ENCODE data around the gene NUDT9.

Gene NUDT9

DNA sequence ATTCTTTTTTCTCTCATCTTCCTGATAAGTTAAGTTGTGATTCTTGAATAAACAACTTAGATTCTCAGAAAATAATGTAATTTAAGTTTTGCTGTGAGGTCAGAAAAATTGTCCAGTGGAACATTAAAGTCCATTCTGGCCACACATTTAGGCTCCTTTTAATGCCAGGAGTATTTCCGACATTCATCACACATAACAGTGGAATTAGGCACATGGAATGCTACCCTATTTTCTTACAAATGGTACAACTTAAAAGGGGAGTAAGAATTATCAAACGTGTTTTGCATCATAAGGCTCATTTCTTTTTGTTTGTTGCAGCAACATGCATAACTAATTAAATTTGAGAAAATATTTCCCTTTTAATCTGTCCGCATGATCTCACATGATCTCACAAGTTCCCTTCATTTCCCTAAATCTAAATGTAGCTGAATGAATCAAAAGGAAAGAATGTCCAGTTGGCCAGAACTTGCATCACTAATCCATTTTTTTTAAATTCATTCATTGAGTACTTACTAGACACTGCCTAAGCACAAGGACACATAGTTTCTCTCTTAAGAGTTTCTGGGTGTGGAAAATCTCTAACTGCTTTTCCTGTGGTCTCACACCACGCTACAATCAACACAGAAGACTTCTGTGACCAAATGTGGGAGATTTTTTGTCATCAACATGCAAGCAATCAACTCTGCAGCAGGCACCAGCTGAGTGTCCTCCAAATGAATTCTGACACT, 84.8 kb downstream of the NUDT9 start:
- TF ChIP-seq, protein P1, sequence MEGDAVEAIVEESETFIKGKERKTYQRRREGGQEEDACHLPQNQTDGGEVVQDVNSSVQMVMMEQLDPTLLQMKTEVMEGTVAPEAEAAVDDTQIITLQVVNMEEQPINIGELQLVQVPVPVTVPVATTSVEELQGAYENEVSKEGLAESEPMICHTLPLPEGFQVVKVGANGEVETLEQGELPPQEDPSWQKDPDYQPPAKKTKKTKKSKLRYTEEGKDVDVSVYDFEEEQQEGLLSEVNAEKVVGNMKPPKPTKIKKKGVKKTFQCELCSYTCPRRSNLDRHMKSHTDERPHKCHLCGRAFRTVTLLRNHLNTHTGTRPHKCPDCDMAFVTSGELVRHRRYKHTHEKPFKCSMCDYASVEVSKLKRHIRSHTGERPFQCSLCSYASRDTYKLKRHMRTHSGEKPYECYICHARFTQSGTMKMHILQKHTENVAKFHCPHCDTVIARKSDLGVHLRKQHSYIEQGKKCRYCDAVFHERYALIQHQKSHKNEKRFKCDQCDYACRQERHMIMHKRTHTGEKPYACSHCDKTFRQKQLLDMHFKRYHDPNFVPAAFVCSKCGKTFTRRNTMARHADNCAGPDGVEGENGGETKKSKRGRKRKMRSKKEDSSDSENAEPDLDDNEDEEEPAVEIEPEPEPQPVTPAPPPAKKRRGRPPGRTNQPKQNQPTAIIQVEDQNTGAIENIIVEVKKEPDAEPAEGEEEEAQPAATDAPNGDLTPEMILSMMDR (conservative IDR thresholded peaks at IDR 0.05): no peak
- TF ChIP-seq ZFX (IDR thresholded peaks at IDR 0.05): no peak
- no peak overlapping the region for H3K27ac ChIP-seq

All from C4-2B (cell line).